Spleen (tissue), 7 donors: ENCODE measurements around the gene AKT2.

ENCODE experiments used
- CTCF ChIP-seq, 11 experiments: fragments of 200-600 bp in 7 of 11; fragments of 450-650 bp in 4 of 11; sonication (generic) in 4 of 11; IDR thresholded peaks in 8 of 11; conservative IDR thresholded peaks in 3 of 11; 1 replicate in 7 of 11; 2 replicates in 4 of 11; pipeline versions ENCODE4 v1.4.0 to v1.8.0; 2016 to 2021; ENCODE audit warnings: antibody characterized with exemption in 11 of 11, inconsistent platforms in 4 of 11, mild to moderate bottlenecking in 1 of 11
- POLR2A ChIP-seq, 3 donors: fragments of 450-650 bp; IDR thresholded peaks; one replicate each; pipeline ENCODE4 v1.5.1; 2017; ENCODE audit warnings: antibody characterized with exemption in 3 of 3, mild to moderate bottlenecking in 1 of 3
- POLR2AphosphoS5 ChIP-seq, 3 donors: sonication (generic); formaldehyde crosslinking; IDR thresholded peaks; one replicate each; pipeline ENCODE4 v1.5.1; 2017; ENCODE audit warnings: antibody characterized with exemption in 3 of 3
- donor health status: DM: no; HTN: no; CAD: no; lungs with moderate emphysema.
- donor health status: DM: no; HTN: no; CAD: no.
- donor health status: DM: no; HTN: no; CAD: no.

GRCh38 chr19:40237791-40238190 lies 47.4 kb downstream of the AKT2 start:
- TF ChIP-seq CTCF (IDR thresholded peaks at IDR 0.05 in 8 of 11, conservative IDR thresholded peaks at IDR 0.05 in 3 of 11) (no peak), POLR2AphosphoS5 (IDR thresholded peaks at IDR 0.05) (no peak), POLR2A (IDR thresholded peaks at IDR 0.05) (no peak)
